Measurements from ENCODE around the gene SRRM1. TPM values are rescaled to one million over a fixed set of nuclear protein-coding genes. Genes with fewer than 3 reads are reported as not detected.

The SRRM1 gene
- total RNA-seq, 1 experiment from 2014 or later: 160 TPM

- no peak for TF ChIP-seq TCF7L2 (IDR thresholded peaks at IDR 0.05; ENCODE audit: low read depth, low read length)
- no peak for TF ChIP-seq POLR2AphosphoS5 (IDR thresholded peaks at IDR 0.05; ENCODE audit: low read depth, low read length)
- TF ChIP-seq, protein P1, sequence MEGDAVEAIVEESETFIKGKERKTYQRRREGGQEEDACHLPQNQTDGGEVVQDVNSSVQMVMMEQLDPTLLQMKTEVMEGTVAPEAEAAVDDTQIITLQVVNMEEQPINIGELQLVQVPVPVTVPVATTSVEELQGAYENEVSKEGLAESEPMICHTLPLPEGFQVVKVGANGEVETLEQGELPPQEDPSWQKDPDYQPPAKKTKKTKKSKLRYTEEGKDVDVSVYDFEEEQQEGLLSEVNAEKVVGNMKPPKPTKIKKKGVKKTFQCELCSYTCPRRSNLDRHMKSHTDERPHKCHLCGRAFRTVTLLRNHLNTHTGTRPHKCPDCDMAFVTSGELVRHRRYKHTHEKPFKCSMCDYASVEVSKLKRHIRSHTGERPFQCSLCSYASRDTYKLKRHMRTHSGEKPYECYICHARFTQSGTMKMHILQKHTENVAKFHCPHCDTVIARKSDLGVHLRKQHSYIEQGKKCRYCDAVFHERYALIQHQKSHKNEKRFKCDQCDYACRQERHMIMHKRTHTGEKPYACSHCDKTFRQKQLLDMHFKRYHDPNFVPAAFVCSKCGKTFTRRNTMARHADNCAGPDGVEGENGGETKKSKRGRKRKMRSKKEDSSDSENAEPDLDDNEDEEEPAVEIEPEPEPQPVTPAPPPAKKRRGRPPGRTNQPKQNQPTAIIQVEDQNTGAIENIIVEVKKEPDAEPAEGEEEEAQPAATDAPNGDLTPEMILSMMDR (IDR thresholded peaks at IDR 0.05): no peak
- intact Hi-C loops (cut with micrococcal nuclease; ENCODE audit: unreplicated experiment): no loop called here
- peaks cover 81% of the 10 kb centered on the region for H3K36me3 ChIP-seq (ENCODE audit: control insufficient read depth, insufficient read depth, low read length)
- no TSS peak for BruUV-seq (replicated peaks)
- CTCF ChIA-PET: interaction anchor here (0.5 to 1.3 kb wide), 2 partner anchors 22 to 176 kb away, joined by 3 read pairs; no protein-coding TSS in a partner anchor
- POLR2A ChIA-PET: no interaction called here
- no peaks in the 10 kb centered on the region for H3K9me3 ChIP-seq (ENCODE audit: control insufficient read depth, insufficient read depth, low read depth, low read length)
- ATAC-seq (no peak), DNase-seq (ENCODE audit: low read depth, low spot score) (no peak)
- no peak overlapping the region for H3K27ac ChIP-seq (ENCODE audit: low read length)
- in situ Hi-C loops (cut with HindIII; ENCODE audit: low pct_unique_long_range_greater_than_20kb, low sequenced_read_pairs): no loop called here
- H3K27me3 ChIP-seq (ENCODE audit: control insufficient read depth, insufficient read depth, low read length): no peaks in the 10 kb centered on the region
- no peaks in the 10 kb centered on the region for H3K4me1 ChIP-seq (ENCODE audit: control insufficient read depth, insufficient read depth, low read length)
- H3K4me3 ChIP-seq (ENCODE audit: low read depth in 2 of 2, low read length in 2 of 2): no peak overlapping the region
Observed at GRCh38 chr1:24659166-24659904, 16.2 kb downstream of the SRRM1 start.

GRCh38 chr1:24659993-24660665, 17.0 kb downstream of the SRRM1 start:
- in situ Hi-C loops (cut with HindIII; ENCODE audit: low pct_unique_long_range_greater_than_20kb, low sequenced_read_pairs): no loop called here
- no TSS peak for BruUV-seq (replicated peaks)
- Histone ChIP-seq H3K27me3 (ENCODE audit: control insufficient read depth, insufficient read depth, low read length) (no peaks in the 10 kb centered on the region), H3K36me3 (ENCODE audit: control insufficient read depth, insufficient read depth, low read length) (peaks cover 79% of the 10 kb centered on the region), H3K9me3 (ENCODE audit: control insufficient read depth, insufficient read depth, low read depth, low read length) (no peaks in the 10 kb centered on the region), H3K4me3 (ENCODE audit: low read depth in 2 of 2, low read length in 2 of 2) (no peak overlapping the region), H3K27ac (ENCODE audit: low read length) (no peak overlapping the region), H3K4me1 (ENCODE audit: control insufficient read depth, insufficient read depth, low read length) (no peaks in the 10 kb centered on the region)
- TF ChIP-seq REST (IDR thresholded peaks at IDR 0.05; ENCODE audit: insufficient read depth in 1 of 2, low read depth in 2 of 2, low read length in 1 of 2): no peak
- TF ChIP-seq TCF7L2 (IDR thresholded peaks at IDR 0.05; ENCODE audit: low read depth, low read length): no peak
- TF ChIP-seq, protein P1 (IDR thresholded peaks at IDR 0.05): no peak
- no peak for TF ChIP-seq POLR2AphosphoS5 (IDR thresholded peaks at IDR 0.05; ENCODE audit: low read depth, low read length)
- TF ChIP-seq SIN3A (IDR thresholded peaks at IDR 0.05; ENCODE audit: borderline replicate concordance, insufficient read depth, low read depth, low read length): no peak
- ChIA-PET POLR2A (no interaction called here), CTCF (interaction anchor here (1.1 to 1.3 kb wide), 2 partner anchors 171 to 175 kb away, joined by 3 read pairs; no protein-coding TSS in a partner anchor)
- intact Hi-C loops (cut with micrococcal nuclease; ENCODE audit: unreplicated experiment): no loop called here
- no peak for DNase-seq (ENCODE audit: low read depth, low spot score)
- ATAC-seq: no peak
